Stimulated activated CD4-positive, alpha-beta T cell treated with anti-CD3 and anti-CD28 coated beads, TNF-alpha, amount 100 ng/mL, for 1 hour (primary cell): ENCODE results near the gene PLEKHA4.

ENCODE experiments used
- DNase-seq, 3 donors: peaks; one replicate each; pipeline ENCODE4 v3.0.0-alpha.2; 2020; ENCODE audit warnings: low read depth in 3 of 3, low spot score in 1 of 3

The PLEKHA4 gene

GRCh38 chr19:48830965-48831364, 37.5 kb downstream of the PLEKHA4 start:
- DNase-seq, result no peak

- DNase-seq, result no peak
Observed at GRCh38 chr19:48830088-48830487, 38.3 kb downstream of the PLEKHA4 start.

- no peak for DNase-seq
Observed at GRCh38 chr19:48826606-48827020, 41.8 kb downstream of the PLEKHA4 start.

GRCh38 chr19:48822514-48822913, 45.9 kb downstream of the PLEKHA4 start:
- no peak for DNase-seq

- DNase-seq, result no peak
Observed at GRCh38 chr19:48821633-48822032, 46.8 kb downstream of the PLEKHA4 start.

- DNase-seq, result no peak
Observed at GRCh38 chr19:48819366-48819816, 49.0 kb downstream of the PLEKHA4 start.

- DNase-seq, result no peak
Observed at GRCh38 chr19:48818234-48818820, 50.1 kb downstream of the PLEKHA4 start.

- DNase-seq, result no peak
Observed at GRCh38 chr19:48817585-48818124, 50.8 kb downstream of the PLEKHA4 start.

GRCh38 chr19:48815870-48816501, 52.4 kb downstream of the PLEKHA4 start:
- DNase-seq, result no peak

GRCh38 chr19:48814895-48815294, 53.5 kb downstream of the PLEKHA4 start:
- DNase-seq, result no peak

- DNase-seq, result no peak
Observed at GRCh38 chr19:48813123-48813913, 55.1 kb downstream of the PLEKHA4 start.

- peak in 1 of 3 donors; percentile 44 for DNase-seq
Observed at GRCh38 chr19:48812094-48812929, 56.1 kb downstream of the PLEKHA4 start.

- DNase-seq, result no peak
Observed at GRCh38 chr19:48810151-48810550, 58.3 kb downstream of the PLEKHA4 start.

GRCh38 chr19:48807590-48808308, 60.7 kb downstream of the PLEKHA4 start:
- no peak for DNase-seq

GRCh38 chr19:48806818-48807589, 61.4 kb downstream of the PLEKHA4 start:
- peak in 1 of 3 donors; percentile 12 for DNase-seq

- DNase-seq, result no peak
Observed at GRCh38 chr19:48806518-48806817, 61.9 kb downstream of the PLEKHA4 start.

GRCh38 chr19:48805452-48805851, 63.0 kb downstream of the PLEKHA4 start:
- no peak for DNase-seq

- DNase-seq, result no peak
Observed at GRCh38 chr19:48804496-48804895, 63.9 kb downstream of the PLEKHA4 start.

GRCh38 chr19:48802623-48803022, 65.8 kb downstream of the PLEKHA4 start:
- DNase-seq, result no peak
